H1 (cell line): ENCODE data around the gene MAGI1. TPM values are rescaled to one million over a fixed set of nuclear protein-coding genes. Genes with fewer than 3 reads are reported as not detected.

Experiments used
- CEBPB ChIP-seq: IDR thresholded peaks from 2 replicates; pipeline ENCODE4 v1.6.1; 2012; ENCODE audit warnings: low read depth, low read length
- CHD2 ChIP-seq: IDR thresholded peaks from 2 replicates; pipeline ENCODE4 v1.6.1; 2012; ENCODE audit warnings: low read length, improper control_type of control experiment
- HDAC6 ChIP-seq: IDR thresholded peaks from one replicate; pipeline ENCODE4 v1.7.1; 2012; ENCODE audit warnings: low read depth, mild to moderate bottlenecking, inconsistent platforms, low read length, moderate library complexity
- JUND ChIP-seq: IDR thresholded peaks from 2 replicates; pipeline ENCODE4 v1.6.1; 2011; ENCODE audit warnings: mild to moderate bottlenecking, improper control_type of control experiment, low read length
- MAFK ChIP-seq: IDR thresholded peaks from 2 replicates; pipeline ENCODE4 v1.6.1; 2012; ENCODE audit warnings: low read depth, mild to moderate bottlenecking, improper control_type of control experiment, low read length
- SP1 ChIP-seq: IDR thresholded peaks from 2 replicates; pipeline ENCODE4 v1.6.1; 2011; ENCODE audit warnings: low read depth, low read length
- TAF1 ChIP-seq: IDR thresholded peaks from 2 replicates; pipeline ENCODE4 v1.6.1; 2011; ENCODE audit warnings: mild to moderate bottlenecking, low read depth, low read length
- polyA plus RNA-seq, 7 experiments: library from polyadenylated mRNA; depleted of rRNA in 3 of 7; stranded (reverse) in 5 of 7; unstranded in 2 of 7; fragments of >200 nt in 5 of 7; fragments of 200-250 nt in 2 of 7; gene quantifications; 1 replicate in 5 of 7; 2 replicates in 1 of 7; 4 replicates in 1 of 7; pipeline versions ENCODE4 v1.2.1 to v1.2.3, GENCODE V29; 2011 to 2013; ENCODE audit warnings: missing spikeins in 2 of 7, mixed read lengths in 2 of 7
- total RNA-seq: library from RNA; stranded (reverse); fragmentation: NEBNext Ultra II Directional; extraction: Animal tissue kit (Norgen Biotek cat#: 25700); gene quantifications from 2 replicates; pipeline ENCODE4 v1.2.1, GENCODE V29; 2021
- TF ChIP-seq, protein P1 (sequence below): IDR thresholded peaks from 2 replicates; pipeline ENCODE4 v1.6.1; 2012; ENCODE audit warnings: inconsistent platforms
- TF ChIP-seq, protein P2 (sequence below): IDR thresholded peaks from 2 replicates; pipeline ENCODE4 v1.6.1; 2011; ENCODE audit warnings: low read depth, mild to moderate bottlenecking, low read length; ENCODE audit not compliant: insufficient read depth

MAGI1 gene
- total and polyA plus RNA-seq, 2 of the 8 experiments (the other 6 are each of a cell fraction or from before 2014, with no cell fraction given): 19.8 to 78.0 TPM

DNA sequence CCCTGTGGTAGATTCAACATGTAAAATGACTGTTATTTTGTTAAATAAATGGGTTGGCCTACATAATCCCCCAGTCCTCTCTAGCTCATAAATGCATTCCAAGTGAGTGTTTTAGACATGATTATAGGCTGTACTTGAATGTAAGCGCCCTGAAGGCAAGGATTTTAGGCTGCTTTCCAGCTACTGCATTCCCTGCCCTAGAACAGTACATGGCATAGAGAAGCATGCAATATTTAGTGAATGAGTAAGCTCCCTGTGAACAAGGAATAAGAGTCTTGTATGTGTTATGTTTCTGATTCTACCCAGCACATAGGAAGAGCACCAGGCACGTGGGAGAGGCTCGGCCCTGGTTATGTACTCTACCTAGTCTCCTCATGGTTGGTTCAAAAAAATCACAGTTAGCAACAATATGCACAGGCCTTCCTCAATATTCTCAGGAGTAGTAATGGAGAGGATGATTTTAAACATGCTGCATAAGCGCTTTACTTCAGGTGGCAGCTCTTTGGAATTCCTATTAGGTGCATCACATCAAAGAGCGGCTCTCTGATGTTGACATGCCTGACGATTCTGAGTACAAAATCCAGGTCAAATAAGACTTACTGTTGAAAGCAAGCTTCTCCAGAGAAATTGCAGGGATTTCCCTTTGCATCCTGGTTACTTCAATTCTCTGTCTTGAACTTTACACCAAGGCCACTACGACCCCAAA, 456.6 kb downstream of the MAGI1 start (continued):
- TF ChIP-seq, protein P1, sequence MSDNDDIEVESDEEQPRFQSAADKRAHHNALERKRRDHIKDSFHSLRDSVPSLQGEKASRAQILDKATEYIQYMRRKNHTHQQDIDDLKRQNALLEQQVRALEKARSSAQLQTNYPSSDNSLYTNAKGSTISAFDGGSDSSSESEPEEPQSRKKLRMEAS: no peak
- TF ChIP-seq JUND (no peak), MAFK (no peak), HDAC6 (no peak), CEBPB (no peak), SP1 (no peak), TAF1 (no peak), CHD2 (no peak)
- TF ChIP-seq, protein P2, sequence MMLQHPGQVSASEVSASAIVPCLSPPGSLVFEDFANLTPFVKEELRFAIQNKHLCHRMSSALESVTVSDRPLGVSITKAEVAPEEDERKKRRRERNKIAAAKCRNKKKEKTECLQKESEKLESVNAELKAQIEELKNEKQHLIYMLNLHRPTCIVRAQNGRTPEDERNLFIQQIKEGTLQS: no peak
- TF ChIP-seq, all 59 proteins: peak for 0
